Measurements from ENCODE around the gene NEK7.
"Not testable (repeated sequence)": the region's sequence is repeated elsewhere in the genome, so short reads cannot be mapped to it uniquely, and the experiment has no call there.

NEK7 gene

GRCh38 chr1:198212675-198213074 is 55.9 kb downstream of the NEK7 start:
- DNase-seq, result no peak

GRCh38 chr1:198214924-198215323 is 58.1 kb downstream of the NEK7 start:
- no peak for DNase-seq

GRCh38 chr1:198220428-198220827 is 63.6 kb downstream of the NEK7 start:
- no peak for DNase-seq

- DNase-seq, result not testable (repeated sequence)
These were observed 70.2 kb downstream of the NEK7 start for GRCh38 chr1:198227010-198227409.

GRCh38 chr1:198227454-198227853 is 70.7 kb downstream of the NEK7 start:
- DNase-seq, result not testable (repeated sequence)

GRCh38 chr1:198228925-198229324 is 72.1 kb downstream of the NEK7 start:
- DNase-seq, result no peak

GRCh38 chr1:198231779-198232178 is 75.0 kb downstream of the NEK7 start:
- DNase-seq, result no peak

- no peak for DNase-seq
These were observed 75.6 kb downstream of the NEK7 start for GRCh38 chr1:198232378-198232777.

- DNase-seq, result no peak
These were observed 76.3 kb downstream of the NEK7 start for GRCh38 chr1:198232940-198233675.

GRCh38 chr1:198234520-198235251 is 77.9 kb downstream of the NEK7 start:
- DNase-seq, result no peak

- DNase-seq, result no peak
These were observed 81.3 kb downstream of the NEK7 start for GRCh38 chr1:198238121-198238520.

- DNase-seq, result no peak
These were observed 84.8 kb downstream of the NEK7 start for GRCh38 chr1:198241553-198241952.

GRCh38 chr1:198244772-198245171 is 88.0 kb downstream of the NEK7 start:
- no peak for DNase-seq

GRCh38 chr1:198245379-198245778 is 88.6 kb downstream of the NEK7 start:
- no peak for DNase-seq

- DNase-seq, result no peak
These were observed 89.5 kb downstream of the NEK7 start for GRCh38 chr1:198246337-198246736.

GRCh38 chr1:198253259-198253658 is 96.5 kb downstream of the NEK7 start:
- DNase-seq, result no peak

GRCh38 chr1:198253668-198254067 is 96.9 kb downstream of the NEK7 start:
- no peak for DNase-seq

- no peak for DNase-seq
These were observed 97.7 kb downstream of the NEK7 start for GRCh38 chr1:198254521-198254920.

GRCh38 chr1:198254948-198255347 is 98.2 kb downstream of the NEK7 start:
- DNase-seq, result no peak

- DNase-seq, result no peak
These were observed 99.0 kb downstream of the NEK7 start for GRCh38 chr1:198255784-198256183.

- DNase-seq, result no peak
These were observed 101.7 kb downstream of the NEK7 start for GRCh38 chr1:198258491-198258890.

GRCh38 chr1:198259333-198260074 is 102.7 kb downstream of the NEK7 start:
- no peak for DNase-seq

GRCh38 chr1:198261886-198262285 is 105.1 kb downstream of the NEK7 start:
- DNase-seq, result no peak

GRCh38 chr1:198263186-198263585 is 106.4 kb downstream of the NEK7 start:
- DNase-seq, result no peak

Data from DMS79 (cell line).